Ishikawa (cell line): ENCODE measurements around the gene IGLON5.

ENCODE experiments used
- CREB1 ChIP-seq: IDR thresholded peaks from 2 replicates; pipeline ENCODE4 v1.6.1; 2012; ENCODE audit warnings: low read depth
- RAD21 ChIP-seq: IDR thresholded peaks from 2 replicates; pipeline ENCODE4 v1.6.1; 2012; ENCODE audit warnings: low read depth
- TCF12 ChIP-seq: IDR thresholded peaks from 2 replicates; pipeline ENCODE4 v1.6.1; 2012; ENCODE audit warnings: low read depth
- TEAD4 ChIP-seq: IDR thresholded peaks from 2 replicates; pipeline ENCODE4 v1.6.1; 2012
- YY1 ChIP-seq: IDR thresholded peaks from 2 replicates; pipeline ENCODE4 v1.6.1; 2012; ENCODE audit warnings: low read depth
- TF ChIP-seq, protein P1 (sequence below): IDR thresholded peaks from 2 replicates; pipeline ENCODE4 v1.6.1; 2012; ENCODE audit warnings: low read depth, mild to moderate bottlenecking
- TF ChIP-seq, protein P2 (sequence below): IDR thresholded peaks from 2 replicates; pipeline ENCODE4 v1.6.1; 2012
- TF ChIP-seq, protein P3 (sequence below): IDR thresholded peaks from 2 replicates; pipeline ENCODE4 v1.6.1; 2012

DNA sequence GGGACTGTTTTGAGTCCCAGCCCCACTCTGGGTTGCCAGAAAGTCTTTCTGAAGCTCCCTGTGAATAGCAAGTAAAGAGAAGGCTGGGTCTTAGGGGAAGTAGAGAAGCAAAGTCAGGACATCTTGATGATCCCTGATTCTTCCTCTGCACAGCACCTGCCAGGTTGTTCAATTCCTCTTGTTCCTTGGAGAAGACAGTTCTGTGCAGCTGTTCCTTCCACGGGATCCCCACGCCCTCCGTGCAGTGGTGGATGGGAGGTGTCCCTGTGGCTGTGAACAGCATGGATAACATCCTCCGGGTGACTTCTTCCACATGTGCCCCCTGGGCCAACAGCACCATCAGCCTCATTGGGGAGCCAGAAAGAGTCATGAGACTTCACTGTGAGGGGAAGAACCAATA lies 29.1 kb upstream of the IGLON5 start:
- no peak for TF ChIP-seq YY1
- TF ChIP-seq, protein P1, sequence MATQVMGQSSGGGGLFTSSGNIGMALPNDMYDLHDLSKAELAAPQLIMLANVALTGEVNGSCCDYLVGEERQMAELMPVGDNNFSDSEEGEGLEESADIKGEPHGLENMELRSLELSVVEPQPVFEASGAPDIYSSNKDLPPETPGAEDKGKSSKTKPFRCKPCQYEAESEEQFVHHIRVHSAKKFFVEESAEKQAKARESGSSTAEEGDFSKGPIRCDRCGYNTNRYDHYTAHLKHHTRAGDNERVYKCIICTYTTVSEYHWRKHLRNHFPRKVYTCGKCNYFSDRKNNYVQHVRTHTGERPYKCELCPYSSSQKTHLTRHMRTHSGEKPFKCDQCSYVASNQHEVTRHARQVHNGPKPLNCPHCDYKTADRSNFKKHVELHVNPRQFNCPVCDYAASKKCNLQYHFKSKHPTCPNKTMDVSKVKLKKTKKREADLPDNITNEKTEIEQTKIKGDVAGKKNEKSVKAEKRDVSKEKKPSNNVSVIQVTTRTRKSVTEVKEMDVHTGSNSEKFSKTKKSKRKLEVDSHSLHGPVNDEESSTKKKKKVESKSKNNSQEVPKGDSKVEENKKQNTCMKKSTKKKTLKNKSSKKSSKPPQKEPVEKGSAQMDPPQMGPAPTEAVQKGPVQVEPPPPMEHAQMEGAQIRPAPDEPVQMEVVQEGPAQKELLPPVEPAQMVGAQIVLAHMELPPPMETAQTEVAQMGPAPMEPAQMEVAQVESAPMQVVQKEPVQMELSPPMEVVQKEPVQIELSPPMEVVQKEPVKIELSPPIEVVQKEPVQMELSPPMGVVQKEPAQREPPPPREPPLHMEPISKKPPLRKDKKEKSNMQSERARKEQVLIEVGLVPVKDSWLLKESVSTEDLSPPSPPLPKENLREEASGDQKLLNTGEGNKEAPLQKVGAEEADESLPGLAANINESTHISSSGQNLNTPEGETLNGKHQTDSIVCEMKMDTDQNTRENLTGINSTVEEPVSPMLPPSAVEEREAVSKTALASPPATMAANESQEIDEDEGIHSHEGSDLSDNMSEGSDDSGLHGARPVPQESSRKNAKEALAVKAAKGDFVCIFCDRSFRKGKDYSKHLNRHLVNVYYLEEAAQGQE: no peak
- TF ChIP-seq, protein P2, sequence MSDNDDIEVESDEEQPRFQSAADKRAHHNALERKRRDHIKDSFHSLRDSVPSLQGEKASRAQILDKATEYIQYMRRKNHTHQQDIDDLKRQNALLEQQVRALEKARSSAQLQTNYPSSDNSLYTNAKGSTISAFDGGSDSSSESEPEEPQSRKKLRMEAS: no peak
- TF ChIP-seq, protein P3, sequence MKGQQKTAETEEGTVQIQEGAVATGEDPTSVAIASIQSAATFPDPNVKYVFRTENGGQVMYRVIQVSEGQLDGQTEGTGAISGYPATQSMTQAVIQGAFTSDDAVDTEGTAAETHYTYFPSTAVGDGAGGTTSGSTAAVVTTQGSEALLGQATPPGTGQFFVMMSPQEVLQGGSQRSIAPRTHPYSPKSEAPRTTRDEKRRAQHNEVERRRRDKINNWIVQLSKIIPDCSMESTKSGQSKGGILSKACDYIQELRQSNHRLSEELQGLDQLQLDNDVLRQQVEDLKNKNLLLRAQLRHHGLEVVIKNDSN: no peak
- no peak for TF ChIP-seq TEAD4
- no peak for TF ChIP-seq TCF12
- TF ChIP-seq RAD21: no peak
- TF ChIP-seq CREB1: no peak
